NCI-H1694 treated with DMSO at 0.1 percent for 48 hours (cell line): ENCODE results near the gene OR10C1.

ENCODE experiments used
- DNase-seq: peaks from one replicate; lab custom pipeline; 2025; lab: John Stamatoyannopoulos, UW

The OR10C1 gene

GRCh38 chr6:29478740-29479139 lies 39.6 kb downstream of the OR10C1 start:
- no peak for DNase-seq

DNA sequence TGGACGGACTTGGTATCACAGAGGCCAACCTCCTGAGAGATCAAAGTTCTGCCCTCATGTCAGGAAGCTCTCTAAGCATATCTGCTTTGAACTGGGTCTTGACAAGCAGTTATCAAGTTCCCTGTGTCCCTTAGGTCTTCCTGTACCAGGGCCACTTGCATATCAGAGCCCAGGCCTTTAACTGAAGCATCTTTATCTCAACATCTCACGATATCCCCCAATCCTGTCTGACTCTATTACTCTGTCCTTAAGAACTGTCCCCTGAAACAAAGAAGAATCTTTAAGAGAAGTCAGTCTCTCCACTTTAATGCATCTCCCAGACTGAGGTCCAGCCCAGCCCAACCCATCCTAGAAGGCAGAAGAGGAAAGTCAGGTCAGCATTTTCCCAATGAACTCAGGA lies 40.5 kb downstream of the OR10C1 start:
- no peak for DNase-seq

GRCh38 chr6:29483186-29483585 lies 44.1 kb downstream of the OR10C1 start:
- no peak for DNase-seq

GRCh38 chr6:29483735-29484134 lies 44.6 kb downstream of the OR10C1 start:
- DNase-seq, result no peak

GRCh38 chr6:29486577-29486976 lies 47.5 kb downstream of the OR10C1 start:
- no peak for DNase-seq

DNA sequence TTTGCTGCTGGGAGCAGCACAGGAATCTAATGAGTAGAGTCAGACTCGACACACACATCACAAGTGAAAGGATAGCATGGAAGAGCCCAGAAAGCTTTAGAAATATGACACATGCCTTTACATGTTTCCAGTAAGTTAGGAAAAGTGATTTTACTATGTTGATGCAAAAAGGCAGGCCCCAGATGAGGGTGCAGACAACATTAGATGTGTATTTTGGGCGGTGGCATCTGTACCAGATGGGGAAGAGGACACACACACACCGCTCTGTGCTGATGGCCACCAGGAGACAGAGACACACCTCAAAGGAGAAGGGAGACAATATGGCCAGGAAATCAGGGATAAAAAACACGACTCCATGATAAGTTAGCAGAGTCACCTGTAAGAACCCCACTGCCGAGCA lies 48.0 kb downstream of the OR10C1 start:
- DNase-seq, result no peak

DNA sequence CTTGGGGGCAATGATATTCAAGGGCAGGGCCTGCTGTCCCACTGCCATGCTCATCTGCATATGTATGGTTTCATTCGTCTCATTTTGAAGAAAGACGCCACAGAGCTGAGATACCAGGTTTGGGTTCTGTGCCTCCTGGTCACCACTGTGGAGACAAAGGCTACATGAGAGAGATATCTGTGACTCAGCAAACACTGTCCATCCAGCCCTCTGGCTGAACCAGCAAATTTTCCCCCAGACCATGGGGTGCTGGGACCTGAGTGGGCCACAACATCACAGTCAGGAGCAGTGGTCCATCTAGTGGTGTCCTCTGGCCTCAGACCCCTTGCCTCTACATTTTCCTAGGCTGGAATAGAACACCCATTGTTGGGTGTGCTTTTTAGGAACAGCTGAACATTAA lies 48.6 kb downstream of the OR10C1 start, which contains the start of gene MAS1L:
Gene MAS1L (minus strand): TSS at position 297 of the 400 bp plus-strand sequence. CDS start 54 bp downstream, at position 243.
- DNase-seq, result no peak

GRCh38 chr6:29488874-29489273 lies 49.8 kb downstream of the OR10C1 start:
- DNase-seq, result no peak

GRCh38 chr6:29489286-29489685 lies 50.2 kb downstream of the OR10C1 start:
- DNase-seq, result no peak

DNA sequence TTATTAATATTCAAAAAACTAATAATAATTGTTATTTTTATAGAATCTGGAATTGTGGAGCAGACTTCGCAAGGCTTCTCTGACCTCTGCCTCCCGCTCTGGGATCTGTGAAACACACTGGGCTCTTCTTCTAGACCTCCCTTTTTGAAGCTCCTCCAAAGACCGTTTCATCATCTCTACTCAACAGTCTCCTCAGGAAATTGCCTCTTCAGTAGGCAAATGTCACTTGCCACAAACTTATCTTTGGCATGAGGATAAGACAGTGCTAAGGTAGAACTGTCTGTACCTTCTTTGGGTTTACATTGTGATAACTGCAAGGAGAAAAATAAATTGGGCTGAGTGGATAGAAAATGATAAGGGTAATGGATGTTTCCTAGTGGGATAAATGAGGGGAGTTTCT lies 50.9 kb downstream of the OR10C1 start:
- DNase-seq, result no peak

DNA sequence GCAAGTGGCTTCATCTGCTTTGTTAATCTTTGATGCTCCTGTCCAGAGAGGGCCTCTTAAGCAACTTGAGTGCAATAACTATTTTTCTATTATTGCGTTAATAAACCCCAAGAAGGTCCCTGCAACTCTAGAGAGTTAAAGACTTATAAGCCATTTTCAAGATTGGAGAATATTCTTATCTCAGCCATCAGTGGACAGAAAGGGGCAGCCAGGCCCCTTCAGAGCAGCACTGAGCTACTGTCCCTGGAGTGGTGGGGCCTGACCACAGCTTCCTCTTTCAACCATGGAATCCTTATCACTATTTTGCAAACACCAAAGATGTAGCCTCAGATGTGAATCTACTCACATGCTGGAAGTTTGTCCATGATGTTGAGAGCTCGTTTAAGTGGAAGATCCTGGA lies 51.4 kb downstream of the OR10C1 start:
- DNase-seq, result no peak
